GM18907 (cell line): ENCODE measurements around the gene IL17RA.
"Not testable (repeated sequence)": the region's sequence is repeated elsewhere in the genome, so short reads cannot be mapped to it uniquely, and the experiment has no call there.

Experiments used
- ATAC-seq: cut with Tn5 transposase; IDR thresholded peaks from one replicate; pipeline ENCODE4 v1.9.1; 2021; ENCODE audit warnings: mild to moderate bottlenecking, moderate library complexity; ENCODE audit not compliant: unreplicated experiment

Gene IL17RA

DNA sequence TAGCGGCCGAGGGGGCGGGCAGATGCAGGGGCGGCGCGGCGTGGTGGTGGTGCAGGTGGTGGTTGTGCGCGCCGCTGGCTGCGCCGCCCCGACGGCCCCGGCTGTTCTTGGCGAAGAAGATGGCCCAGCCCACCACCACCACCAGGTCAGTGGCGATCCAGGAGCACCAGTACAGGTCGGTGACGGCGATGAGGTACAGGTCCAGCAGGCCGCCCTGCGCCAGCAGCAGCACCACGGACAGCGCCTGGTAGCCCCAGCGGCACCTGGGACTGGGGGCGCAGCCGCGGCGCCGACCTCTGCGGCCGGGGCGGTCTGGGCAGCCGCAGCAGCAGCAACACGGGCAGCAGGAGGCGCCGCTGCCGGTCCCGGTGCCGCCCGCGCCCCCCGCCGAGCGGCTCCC, 35.5 kb downstream of the IL17RA start:
- no peak for ATAC-seq

DNA sequence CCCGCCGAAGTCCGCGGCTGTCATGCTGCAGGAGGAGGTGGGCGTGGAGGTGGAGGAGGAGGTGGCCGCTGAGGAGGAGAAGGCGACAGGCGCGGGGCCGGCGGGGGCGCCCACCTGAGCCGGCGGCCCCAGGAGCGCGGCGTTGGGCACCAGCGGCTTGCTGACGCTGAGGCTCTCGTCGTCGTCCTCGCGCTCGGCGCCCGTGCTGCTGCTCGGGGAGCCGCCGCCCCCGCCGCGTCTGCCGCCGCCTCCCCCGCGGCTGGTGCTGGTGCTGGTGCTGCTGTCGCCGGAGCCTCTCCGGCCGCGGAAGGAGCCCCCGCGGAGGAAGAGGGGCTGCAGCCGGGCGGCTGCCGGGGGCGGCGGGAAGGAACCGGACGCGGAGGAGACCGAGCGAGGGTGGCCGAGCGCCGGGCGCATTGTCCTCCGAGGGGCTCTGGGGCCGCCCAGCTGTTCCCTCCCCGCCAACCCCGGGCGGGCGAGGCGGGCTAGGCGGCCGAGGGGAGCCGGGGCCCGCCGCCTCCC, 36.0 kb downstream of the IL17RA start:
- no peak for ATAC-seq

DNA sequence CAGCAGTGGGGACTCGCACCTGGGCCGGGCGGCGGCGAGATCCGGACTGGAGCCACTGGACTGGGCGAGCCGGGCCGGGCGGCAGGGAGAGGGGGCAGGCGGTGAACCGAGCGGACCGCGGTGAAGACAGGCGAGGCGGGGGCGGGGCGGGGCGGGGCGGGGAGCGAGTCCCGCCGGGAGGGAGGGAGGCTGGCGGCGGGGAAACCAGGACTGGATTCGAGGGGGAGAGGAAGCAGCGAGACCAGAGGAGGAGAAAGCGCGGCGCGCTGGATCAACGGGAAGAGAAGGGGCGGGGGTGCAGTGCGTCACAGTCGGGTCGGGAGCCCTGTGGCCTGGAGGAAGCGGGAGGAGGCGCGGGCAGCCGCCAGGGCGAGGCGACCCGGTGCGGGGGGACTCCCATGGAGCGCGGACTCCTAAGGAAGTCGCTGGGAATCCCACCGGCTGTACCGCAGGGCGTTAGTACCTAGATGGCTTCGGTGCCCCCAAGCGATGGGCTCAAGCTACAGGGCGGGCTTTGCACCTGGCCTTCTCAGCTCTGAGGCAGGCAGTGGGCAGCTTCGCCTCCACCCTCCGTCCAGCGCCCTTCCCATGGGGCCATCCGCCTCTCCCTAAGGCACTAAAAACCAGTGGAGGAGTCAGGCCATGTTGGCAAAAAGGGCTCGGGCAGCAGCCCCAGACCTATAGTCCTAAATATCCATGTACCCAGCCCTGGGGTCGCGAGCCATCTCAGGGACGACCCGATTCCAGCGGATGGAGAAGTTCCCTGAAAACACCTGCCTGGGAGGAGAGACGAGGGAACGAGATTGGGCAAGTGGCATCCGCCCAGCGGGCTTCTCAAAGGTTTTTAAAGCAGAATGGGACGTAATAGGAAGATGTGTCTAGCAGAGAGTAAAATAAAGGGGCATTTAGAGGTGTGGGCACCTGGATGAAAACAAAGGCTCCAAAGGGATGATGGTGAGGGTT, 36.7 kb downstream of the IL17RA start, which contains the start of gene TMEM121B:
Gene TMEM121B, minus strand, starts transcription at position 128 of the 963 bp plus-strand sequence. CDS start 233 bp downstream, outside the sequence.
- ATAC-seq = no peak

DNA sequence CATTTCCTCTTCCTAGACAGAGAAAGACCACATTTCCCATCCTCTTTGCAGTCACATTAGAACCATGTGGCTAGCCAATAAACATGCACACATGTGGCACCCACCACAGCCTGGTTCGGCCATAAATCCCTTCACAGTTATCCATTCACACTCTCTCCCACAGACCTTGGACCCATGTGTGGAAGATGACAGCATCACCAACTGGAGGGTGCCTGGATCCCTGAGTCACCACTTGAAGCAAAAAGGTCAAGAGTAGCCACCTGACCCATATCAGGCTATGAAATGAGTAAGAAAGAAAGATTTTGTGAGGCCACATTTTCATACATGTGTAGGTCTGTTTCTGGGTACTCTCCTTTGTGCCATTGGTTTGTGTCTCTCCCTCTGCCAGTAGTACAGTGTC, 45.4 kb downstream of the IL17RA start:
- no peak for ATAC-seq

DNA sequence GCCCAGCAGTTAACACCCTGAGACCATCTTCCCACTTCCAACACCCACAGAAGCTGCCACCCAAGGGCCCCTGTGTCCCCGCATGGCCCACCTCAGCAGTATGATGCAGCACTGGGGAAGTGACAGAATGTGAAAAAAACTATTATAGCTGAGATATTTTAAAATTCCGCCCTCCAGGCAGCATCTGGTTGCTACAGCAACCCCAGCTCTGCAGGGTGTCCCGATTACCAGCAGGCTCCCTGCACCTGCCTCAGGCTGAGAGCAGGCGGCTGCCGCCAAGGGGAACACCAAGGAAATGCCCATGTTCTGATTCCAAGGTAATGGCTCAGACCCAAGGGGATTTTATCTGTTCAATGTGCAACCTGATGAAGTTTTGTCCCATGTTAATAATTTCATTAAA, 46.9 kb downstream of the IL17RA start:
- no peak for ATAC-seq

DNA sequence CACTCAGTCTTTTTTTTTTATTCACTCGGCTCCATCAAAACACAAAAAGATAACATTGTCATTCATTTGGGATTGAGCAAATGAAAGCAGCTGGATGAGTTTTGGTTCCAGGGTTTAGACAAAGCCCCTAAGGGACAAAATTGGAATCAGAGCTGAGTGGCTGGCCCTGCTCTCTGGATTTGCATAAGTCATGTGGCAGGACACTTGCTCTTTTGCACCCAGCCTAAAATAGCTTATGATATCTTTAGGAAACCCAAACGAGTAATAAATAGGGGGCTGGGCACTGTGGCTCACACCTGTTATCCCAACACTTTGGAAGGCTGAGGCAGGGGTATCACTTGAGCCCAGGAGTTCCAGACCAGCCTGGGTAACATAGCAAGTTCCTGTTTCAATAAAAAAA, 47.3 kb downstream of the IL17RA start:
- no peak for ATAC-seq

DNA sequence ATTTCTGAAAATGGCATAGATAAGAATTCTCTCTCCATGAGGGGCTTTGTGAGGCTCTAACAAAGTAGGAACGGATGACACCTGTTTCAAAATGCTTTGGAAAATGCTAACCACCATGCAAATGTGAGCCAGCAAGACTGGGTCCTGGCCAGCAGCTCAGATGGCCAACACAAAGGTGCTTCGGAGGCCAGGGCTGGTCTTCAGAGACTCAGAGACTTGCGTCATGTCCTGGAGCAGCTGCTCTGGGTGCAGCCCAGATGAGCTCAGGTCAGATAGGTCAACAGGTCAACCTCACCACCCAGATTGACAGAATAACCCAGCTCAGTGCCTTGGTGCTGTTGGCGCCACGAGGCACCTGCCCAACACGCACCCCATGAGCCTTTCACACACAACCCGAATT, 48.3 kb downstream of the IL17RA start:
- no peak for ATAC-seq

DNA sequence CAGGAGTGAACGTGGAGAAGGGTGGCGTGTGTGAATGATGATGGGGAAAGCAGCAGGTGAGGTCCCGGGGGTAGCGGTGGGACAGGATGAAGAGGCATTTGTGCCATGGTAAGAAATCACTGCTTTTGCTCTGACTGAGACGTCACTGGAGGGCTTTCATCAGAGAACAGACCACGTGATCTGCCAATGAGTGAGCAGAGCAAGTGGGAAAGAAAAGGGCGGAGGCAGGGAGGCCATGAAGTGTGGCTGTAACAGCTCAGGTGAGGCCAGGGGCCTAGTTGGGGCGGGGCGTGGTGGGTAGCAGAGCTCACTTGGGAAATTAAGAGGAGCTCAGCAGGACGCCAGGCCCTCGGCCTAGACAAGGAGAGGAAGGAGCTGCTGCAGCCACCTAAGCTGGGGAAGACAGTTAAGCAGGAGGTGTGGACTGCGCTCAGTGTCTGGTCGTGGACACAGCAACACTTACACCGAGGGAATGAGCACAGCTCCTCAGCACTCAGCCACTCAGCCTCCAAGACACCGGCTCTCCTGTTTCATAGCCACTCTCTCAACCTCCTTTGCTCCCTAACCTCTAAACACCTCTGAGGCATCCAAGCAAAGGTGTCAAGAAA, 50.5 kb downstream of the IL17RA start:
- ATAC-seq = no peak

DNA sequence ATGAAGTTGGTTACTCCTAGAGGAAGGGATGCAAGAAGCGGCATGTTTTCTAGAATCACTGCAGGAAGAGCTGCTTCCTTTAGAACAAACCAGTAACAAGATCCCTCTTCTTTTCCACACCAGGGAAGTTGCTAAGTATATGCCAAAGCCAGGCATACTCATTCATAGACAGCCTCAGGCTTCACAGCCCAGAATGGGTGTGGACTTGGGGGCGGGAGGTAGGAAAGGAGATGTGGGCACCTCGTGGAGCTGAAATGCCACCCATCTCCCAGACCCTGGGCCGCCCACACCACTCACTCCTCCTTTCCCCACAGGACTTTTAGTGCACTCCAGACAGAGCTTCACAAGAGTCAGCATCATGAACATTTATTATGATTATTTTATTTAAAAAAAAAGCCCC, 52.4 kb downstream of the IL17RA start:
- no peak for ATAC-seq

DNA sequence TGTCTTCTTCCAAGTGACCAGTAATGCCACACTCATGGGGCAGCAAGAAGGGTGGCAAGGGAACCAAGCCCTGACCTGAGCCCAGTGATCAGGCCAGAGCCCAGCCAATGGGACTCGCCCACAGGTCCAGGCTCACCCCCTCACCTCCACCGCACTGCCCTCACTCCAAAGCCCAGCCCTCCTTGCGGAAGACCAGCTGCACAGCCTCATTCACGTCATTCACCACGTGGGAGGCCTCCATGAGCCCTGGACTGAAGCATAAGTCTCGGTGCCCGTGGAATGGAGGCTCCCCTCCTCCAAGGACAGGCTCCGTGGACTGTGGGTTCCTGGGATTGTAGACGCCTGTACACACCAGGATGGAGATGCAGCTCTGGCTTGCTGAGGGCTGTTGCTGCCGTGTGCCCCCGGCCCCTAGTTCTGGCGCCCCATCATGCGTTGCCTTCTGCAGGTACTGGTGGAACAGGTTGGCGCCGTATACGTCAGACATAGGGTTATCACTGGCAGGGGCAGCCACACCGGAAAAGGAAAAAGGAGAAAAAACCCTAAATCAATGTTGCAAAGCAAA, 53.1 kb downstream of the IL17RA start:
- ATAC-seq = no peak

DNA sequence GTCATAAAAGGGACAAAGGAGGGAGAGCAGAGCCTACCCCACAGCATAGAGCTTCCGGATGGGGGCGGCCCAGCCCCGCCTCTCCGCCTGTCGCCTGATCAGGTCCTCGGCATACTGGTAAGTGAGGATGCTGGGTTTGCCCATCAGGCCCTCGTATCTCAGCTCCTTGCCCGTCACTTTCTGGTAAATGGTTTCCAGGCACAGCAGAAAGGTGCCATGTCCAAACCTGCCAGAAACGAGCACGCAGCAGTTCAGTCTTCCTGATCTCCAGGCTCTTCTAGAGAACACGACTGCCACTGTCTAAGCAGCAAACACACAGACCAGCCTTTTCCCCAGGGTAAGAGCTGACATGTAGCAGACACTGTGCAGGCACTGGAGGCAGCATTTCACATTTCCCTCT, 53.7 kb downstream of the IL17RA start:
- no peak for ATAC-seq

DNA sequence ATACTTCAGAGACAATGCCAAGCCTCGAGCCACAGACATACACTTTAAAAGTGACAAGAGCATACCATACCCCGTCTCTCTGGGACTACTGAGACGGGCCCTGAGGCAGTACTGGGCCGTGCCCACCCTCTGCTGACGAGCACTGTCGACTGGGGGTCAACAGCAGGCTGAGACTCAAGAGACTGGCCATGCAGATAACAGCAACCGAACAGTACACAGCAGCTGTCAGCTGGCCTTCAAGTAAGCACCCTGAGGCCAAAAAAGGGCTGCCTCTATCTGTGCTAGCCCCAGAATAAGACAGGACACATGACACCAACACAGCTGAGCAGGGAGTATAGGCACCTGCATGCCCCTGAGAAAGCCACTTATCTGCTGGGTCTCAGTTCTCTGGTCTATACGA, 55.2 kb downstream of the IL17RA start:
- no peak for ATAC-seq

DNA sequence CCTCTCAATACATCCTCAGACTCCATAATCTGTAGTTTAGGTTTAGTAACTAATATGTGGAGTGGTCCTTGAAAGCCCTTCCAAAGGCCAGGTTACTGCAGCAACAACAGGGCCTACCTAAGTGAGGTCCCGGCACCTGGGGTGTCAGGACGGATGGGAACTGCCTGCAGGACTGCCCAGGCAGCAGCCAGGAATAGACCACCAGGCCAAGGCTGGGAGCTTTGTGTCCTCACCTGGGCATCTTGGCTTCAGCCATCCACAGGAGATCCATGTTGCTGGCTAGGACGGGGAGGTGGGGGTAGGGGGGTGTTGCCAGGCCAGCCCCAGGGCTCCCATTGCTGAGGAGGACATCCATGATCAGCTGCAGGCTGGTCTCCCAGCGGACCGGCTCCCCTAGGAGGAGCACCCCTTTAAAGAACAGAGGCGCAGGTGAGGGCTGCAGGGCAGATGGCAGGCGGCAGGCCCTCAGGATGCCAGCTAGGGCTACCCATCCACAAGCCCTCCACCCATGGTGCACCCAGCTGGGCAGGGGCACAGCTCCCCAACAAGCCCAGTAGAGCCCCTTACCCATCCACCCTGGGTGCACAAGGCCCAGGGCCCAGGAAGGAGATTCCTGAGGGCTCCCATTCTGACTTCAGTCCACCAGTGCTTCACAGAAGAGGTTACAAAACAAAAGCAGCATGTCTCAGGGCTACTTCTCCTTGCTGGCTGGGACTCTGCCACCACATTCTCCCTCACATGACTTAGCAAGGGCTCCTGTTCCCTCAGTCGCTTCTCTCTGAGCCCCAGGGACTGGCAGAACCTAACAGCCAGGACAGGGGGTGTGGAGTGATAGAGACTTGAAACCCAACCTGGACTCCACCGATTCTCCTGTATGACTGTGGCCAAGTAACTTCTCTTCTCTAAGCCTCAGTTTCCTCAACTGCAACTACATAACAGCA, 56.3 kb downstream of the IL17RA start:
- no peak for ATAC-seq

DNA sequence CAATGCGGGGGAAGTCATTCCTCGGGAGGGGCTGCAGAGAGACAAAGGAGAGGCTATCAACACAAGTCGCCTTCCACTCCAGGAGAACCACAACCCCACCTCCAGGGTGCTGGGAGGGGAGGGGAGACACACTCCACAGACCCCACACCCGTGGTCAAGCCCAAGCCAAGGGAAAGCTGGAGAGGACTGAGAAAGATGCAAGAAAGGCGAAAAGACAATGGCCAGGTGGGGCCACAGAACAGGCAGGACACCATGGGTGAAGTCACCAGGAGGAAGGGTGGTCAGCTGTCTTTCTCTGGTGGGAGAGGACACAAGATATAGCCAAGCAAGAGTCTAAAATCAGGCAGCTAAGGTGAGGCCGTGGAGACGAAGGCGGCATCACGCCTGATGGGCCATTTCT, 58.3 kb downstream of the IL17RA start:
- no peak for ATAC-seq

DNA sequence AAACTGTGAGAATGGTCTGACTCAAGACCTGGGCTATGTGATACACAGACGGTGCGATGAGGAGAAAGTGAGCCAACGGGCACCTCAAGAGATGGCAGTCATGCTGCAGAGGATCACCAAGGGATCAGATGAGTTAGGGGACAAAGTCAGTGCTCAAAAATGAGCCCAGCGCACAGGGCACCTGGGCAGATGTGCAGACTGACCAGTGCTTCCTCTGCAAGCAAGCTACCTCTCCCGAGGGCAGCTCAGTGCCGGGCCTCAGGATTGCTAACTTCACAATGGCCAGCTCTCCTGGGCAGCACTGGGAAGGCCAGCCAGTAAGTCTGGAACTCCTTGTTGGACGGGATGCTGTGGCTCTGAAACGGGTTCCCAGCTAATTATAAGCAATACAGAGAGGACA, 59.0 kb downstream of the IL17RA start:
- no peak for ATAC-seq

DNA sequence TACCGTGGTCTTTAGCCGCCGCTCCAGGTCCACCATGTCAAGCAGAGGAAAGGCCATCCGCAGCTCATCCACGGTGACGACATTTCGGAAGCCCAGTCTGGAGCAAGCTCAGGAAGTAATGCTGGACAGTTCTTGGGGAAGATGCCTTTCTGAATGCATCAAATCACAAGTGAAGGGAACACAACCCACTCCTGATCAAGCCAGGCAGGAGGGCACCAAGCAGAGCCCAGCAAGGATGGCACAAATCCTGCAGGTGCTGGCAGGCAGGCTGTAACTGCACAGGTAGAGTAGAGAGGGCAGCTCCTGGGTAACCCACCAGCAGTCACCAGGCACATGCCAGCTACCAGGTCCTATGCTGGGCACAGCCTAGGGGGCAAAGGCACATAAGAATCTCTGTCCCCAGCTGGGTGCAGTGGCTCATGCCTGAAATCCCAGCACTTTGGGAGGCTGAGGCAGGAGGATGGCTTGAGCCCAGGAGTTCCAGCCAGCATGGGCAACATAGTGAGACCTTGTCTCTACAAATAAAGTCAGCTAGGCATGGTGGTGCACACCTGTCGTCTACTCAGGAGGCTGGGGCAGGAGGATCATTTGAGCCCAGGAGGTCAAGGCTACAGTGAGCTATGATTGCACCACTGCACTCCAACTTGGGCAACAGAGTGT, 60.4 kb downstream of the IL17RA start:
- no peak for ATAC-seq

DNA sequence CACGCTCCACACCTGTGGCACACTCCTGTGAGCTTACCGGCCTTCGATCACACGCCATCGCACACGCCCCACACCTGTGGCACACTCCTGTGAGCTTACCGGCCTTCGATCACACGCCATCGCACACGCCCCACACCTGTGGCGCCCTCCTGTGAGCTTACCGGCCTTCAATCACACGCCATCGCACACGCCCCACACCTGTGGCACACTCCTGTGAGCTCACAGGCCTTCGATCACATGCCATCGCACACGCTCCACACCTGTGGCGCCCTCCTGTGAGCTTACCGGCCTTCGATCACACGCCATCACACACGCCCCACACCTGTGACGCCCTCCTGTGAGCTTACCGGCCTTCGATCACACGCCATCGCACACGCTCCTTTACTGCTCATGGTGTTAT, 62.7 kb downstream of the IL17RA start:
- ATAC-seq = not testable (repeated sequence)

DNA sequence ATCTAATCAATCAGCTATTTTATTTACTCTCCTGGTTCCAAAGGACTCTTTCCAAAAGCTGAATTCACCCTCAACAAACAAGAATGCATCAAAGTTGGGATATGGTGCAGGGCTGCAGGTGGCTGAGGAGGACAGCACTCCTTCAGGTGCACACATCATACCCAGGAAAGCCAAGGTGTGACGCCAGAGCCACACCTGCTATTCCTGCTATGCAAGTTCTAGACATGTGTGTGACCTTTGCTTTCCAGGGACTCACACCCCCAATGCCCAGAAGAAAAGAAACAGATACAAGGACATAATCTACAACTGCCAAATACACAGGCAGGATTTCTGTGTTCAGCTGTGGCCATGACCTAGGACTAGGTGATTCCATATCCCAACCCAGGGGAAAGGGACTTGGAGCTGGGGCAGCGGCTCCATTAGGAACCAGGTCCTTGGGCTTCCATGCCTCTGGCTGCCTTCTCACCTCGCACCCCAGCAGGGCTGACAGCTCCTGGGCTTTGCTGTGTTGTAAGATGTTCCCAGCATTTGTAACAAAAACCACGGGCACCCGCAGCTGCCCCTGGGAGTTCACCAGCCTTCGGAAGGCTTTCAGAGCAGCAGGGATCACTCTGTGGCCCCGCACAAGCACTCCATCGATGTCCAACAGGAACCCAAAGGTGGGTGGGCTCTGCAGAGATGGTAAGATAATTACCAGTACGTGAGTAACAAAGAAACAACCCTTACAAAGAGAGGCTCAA, 64.4 kb downstream of the IL17RA start:
- ATAC-seq = no peak

DNA sequence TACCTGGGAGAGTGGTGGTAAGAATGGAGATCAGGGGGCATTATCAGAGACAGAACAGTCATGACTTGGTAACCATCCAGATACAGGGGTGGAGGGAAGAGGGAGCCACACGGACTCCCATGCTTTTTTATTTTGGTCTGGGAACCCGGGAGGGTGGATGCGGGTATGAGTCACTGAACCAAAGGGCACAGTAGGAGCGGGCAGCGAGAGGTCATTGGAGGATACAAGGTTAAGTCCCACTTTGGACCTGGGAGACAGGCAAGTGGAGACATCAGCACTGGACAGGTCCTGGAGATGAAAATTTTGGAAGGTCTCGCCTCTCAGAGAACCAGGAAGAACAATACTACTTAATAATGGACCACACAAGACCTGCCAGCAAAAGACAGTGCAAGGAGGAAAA, 67.5 kb downstream of the IL17RA start:
- ATAC-seq = no peak
